GM12873 (cell line): ENCODE measurements around the gene FAM193B.

Experiments used
- TF ChIP-seq, protein P1 (sequence below): IDR thresholded peaks from 2 replicates; pipeline ENCODE4 v1.5.1; 2012; ENCODE audit warnings: low read depth, mild to moderate bottlenecking, moderate library complexity, low read length, control low read depth; ENCODE audit not compliant: insufficient read depth; ENCODE audit errors: missing control alignments

Gene FAM193B

GRCh38 chr5:177554474-177555111, at the start of gene FAM193B:
TSS of gene FAM193B (minus strand) at chr5:177554563. CDS start at chr5:177554458, 105 bp downstream.
- TF ChIP-seq, protein P1, sequence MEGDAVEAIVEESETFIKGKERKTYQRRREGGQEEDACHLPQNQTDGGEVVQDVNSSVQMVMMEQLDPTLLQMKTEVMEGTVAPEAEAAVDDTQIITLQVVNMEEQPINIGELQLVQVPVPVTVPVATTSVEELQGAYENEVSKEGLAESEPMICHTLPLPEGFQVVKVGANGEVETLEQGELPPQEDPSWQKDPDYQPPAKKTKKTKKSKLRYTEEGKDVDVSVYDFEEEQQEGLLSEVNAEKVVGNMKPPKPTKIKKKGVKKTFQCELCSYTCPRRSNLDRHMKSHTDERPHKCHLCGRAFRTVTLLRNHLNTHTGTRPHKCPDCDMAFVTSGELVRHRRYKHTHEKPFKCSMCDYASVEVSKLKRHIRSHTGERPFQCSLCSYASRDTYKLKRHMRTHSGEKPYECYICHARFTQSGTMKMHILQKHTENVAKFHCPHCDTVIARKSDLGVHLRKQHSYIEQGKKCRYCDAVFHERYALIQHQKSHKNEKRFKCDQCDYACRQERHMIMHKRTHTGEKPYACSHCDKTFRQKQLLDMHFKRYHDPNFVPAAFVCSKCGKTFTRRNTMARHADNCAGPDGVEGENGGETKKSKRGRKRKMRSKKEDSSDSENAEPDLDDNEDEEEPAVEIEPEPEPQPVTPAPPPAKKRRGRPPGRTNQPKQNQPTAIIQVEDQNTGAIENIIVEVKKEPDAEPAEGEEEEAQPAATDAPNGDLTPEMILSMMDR: peak; percentile 35

- TF ChIP-seq, protein P1: no peak
Measured at GRCh38 chr5:177604116-177604521, 49.8 kb upstream of the FAM193B start.

GRCh38 chr5:177603631-177604030, 49.3 kb upstream of the FAM193B start:
- TF ChIP-seq, protein P1: no peak

DNA sequence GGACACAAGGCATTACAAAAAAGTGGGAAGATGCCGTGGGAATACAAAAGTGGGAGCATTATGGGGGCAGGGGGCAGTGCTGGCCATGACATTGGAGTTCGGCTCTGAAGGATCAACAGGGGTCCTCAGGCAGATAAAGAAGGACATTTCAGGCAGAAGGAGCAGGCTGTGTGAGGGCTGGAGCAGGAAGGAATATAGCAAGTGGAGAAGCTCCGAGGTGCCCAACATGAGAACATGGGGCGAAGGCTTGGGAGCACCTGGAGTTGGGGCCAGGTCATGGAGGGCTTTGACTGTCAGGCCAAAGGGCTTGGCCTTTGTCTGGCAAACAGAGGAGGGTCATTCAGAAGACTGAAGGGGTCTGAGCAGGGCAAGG, 48.1 kb upstream of the FAM193B start:
- TF ChIP-seq, protein P1: no peak

DNA sequence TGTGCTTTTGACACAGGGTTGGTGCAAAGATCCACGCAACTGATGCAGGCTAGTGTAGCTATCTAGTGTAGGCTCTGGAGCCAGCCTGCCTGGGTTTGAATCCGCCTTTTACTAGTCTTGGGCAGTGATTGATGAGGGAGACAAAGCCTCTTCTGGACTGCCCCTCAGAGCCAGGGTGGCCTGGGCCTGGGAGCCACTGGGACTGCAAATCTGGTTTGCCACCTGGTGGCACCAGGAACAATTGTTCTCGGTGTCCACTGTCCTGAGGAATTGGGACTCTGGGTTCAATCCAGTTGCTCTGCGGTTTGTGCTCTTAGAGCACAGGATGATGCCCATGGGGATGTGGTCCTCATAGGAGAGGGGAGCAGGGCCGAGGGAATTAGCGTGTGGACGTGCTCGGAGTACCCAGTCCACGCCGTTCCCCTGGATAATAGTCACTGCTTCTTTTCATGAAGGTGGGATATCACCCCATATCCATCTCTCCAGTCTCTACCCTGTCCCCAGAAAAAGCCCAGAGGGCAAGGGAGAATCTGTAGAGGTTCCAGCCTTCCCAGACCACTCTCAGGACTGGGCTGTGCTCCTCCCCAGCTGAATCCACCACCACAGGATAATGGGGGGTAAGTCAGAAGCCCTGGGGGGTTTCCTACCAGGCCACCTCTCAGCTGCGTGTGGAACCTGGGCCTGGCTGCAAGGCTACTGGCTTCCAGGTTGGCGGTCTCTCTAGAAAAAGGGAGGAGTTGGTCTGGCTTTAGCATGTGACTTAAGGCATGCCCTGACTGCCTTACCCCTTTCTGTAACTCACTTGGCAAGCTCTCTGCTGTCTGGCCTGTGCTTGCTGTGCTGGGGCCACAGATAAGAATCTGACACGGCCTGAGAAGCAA, 47.5 kb upstream of the FAM193B start:
- TF ChIP-seq, protein P1: peak; percentile 20

- TF ChIP-seq, protein P1: no peak
Measured at GRCh38 chr5:177601126-177601525, 46.8 kb upstream of the FAM193B start.

DNA sequence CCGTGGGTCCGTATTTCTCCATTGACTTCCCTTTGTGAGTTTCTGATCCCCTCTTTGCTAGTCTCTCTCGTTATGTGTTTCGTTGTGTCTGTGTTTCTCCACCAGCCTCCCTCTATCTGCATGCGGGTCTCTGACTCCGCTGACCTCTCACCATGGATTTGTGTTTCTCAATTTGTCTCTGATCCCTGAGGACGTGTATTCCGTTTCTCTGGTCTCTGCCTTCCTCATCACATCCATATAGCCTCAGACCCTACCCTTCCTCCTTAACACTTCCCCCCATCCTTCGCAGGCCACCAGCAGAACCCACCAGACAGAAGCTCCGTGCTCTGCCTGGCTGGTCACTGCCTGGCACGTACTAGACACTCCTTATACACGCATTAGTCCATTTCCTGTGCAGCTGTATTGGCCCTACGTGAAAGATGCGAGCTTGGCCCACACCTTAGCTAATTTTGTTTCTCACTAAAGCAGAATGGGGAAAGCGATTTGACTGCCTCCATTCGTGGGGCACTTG, 46.2 kb upstream of the FAM193B start:
- TF ChIP-seq, protein P1: no peak
